Melanocyte of skin (primary cell): ENCODE results near the gene TRO. TPM values are rescaled to one million over a fixed set of nuclear protein-coding genes. Genes with fewer than 3 reads are reported as not detected.

ENCODE experiments used
- small RNA-seq, 2 donors: library from RNA; depleted of rRNA; stranded (forward); fragments of <200 nt; gene quantifications; one replicate each; pipeline ENCODE3, GENCODE V24; 2012
- total RNA-seq, 2 donors: library from RNA; depleted of rRNA; stranded (reverse); fragments of >200 nt; gene quantifications; 2 replicates each; pipeline ENCODE4 v1.2.3, GENCODE V29; 2012

TRO gene, protein sequence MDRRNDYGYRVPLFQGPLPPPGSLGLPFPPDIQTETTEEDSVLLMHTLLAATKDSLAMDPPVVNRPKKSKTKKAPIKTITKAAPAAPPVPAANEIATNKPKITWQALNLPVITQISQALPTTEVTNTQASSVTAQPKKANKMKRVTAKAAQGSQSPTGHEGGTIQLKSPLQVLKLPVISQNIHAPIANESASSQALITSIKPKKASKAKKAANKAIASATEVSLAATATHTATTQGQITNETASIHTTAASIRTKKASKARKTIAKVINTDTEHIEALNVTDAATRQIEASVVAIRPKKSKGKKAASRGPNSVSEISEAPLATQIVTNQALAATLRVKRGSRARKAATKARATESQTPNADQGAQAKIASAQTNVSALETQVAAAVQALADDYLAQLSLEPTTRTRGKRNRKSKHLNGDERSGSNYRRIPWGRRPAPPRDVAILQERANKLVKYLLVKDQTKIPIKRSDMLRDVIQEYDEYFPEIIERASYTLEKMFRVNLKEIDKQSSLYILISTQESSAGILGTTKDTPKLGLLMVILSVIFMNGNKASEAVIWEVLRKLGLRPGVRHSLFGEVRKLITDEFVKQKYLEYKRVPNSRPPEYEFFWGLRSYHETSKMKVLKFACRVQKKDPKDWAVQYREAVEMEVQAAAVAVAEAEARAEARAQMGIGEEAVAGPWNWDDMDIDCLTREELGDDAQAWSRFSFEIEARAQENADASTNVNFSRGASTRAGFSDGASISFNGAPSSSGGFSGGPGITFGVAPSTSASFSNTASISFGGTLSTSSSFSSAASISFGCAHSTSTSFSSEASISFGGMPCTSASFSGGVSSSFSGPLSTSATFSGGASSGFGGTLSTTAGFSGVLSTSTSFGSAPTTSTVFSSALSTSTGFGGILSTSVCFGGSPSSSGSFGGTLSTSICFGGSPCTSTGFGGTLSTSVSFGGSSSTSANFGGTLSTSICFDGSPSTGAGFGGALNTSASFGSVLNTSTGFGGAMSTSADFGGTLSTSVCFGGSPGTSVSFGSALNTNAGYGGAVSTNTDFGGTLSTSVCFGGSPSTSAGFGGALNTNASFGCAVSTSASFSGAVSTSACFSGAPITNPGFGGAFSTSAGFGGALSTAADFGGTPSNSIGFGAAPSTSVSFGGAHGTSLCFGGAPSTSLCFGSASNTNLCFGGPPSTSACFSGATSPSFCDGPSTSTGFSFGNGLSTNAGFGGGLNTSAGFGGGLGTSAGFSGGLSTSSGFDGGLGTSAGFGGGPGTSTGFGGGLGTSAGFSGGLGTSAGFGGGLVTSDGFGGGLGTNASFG (N-terminal part only)
- total RNA-seq: 1 to 10 TPM; 4.8 to 6.7 TPM

DNA sequence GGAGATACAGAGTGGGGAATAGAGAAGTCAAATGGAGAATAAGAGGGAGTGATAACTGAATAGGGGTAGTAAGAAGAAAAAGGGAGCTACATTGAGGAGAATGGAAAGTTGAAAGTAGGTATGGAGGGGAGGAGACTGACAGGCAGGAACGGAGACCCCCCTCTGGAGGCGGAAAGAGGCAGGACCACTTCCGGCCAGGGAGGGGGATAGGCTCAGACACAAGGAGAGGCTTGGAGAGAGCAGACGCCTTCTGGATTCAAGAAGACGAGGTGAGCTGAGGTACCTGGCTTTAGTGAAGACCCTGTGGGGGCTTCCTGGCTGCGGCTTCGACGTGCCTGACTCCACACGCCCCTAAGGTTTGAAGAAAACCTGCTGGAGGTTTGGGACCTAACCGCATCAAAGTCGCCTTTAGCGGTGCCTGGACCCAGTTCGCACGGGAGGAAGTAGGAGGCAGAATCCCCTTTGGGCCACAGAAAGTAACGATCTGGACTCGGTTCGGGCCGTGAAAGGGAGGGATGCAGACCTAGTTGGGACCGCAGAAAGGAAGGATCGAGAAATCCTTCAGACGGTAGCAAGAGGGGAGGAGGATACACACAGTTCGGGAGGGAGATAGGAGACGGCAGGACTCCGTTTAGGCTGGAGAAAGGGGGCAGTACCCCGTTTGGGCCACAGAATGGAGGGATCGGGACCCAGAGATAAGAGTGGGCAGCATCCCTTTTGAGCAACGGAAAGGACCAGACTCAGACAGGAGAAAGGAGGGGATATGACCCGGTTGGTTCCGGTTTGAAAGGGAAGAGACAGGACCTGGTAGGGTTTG lies at the start of gene TRO:
Gene TRO, plus strand, starts transcription at position 215 of the 817 bp plus-strand sequence. CDS start 1,423 bp downstream, outside the sequence.

Small RNA genes lying within 50 kb of the gene (small RNA-seq; reads per million reads assigned to genes)
- gene RF00614: 0 reads per million in 2 donors

Other genes with a start within 250 kb of the TRO start
- gene ITIH6, start 122.6 kb upstream of the TRO start, total RNA-seq: under 1 TPM in 1 of 2 donors, not detected in 1; under 0.01 TPM
- 100 to 1,000 TPM; 101 to 117 TPM for gene MAGED2, start 113.1 kb upstream of the TRO start, total RNA-seq
- under 1 TPM in 1 of 2 donors, not detected in 1; under 0.01 TPM for gene PFKFB1, start 73.4 kb downstream of the TRO start, total RNA-seq
- gene APEX2, start 79.5 kb downstream of the TRO start, total RNA-seq: 10 to 100 TPM in 1 of 2 donors, 1 to 10 TPM in 1; 9.3 to 16.0 TPM
- gene ALAS2, start 110.2 kb downstream of the TRO start, total RNA-seq: not detected
- gene PAGE2B, start 154.2 kb downstream of the TRO start, total RNA-seq: not detected
- not detected for gene PAGE2, start 168.2 kb downstream of the TRO start, total RNA-seq